DMS79 treated with DMSO at 0.1 percent for 48 hours (cell line): Measurements from ENCODE around the gene RAB3GAP1.
"Not testable (repeated sequence)": the region's sequence is repeated elsewhere in the genome, so short reads cannot be mapped to it uniquely, and the experiment has no call there.

Experiments
- DNase-seq: peaks from one replicate; lab custom pipeline; 2025; lab: John Stamatoyannopoulos, UW

Gene RAB3GAP1

DNA sequence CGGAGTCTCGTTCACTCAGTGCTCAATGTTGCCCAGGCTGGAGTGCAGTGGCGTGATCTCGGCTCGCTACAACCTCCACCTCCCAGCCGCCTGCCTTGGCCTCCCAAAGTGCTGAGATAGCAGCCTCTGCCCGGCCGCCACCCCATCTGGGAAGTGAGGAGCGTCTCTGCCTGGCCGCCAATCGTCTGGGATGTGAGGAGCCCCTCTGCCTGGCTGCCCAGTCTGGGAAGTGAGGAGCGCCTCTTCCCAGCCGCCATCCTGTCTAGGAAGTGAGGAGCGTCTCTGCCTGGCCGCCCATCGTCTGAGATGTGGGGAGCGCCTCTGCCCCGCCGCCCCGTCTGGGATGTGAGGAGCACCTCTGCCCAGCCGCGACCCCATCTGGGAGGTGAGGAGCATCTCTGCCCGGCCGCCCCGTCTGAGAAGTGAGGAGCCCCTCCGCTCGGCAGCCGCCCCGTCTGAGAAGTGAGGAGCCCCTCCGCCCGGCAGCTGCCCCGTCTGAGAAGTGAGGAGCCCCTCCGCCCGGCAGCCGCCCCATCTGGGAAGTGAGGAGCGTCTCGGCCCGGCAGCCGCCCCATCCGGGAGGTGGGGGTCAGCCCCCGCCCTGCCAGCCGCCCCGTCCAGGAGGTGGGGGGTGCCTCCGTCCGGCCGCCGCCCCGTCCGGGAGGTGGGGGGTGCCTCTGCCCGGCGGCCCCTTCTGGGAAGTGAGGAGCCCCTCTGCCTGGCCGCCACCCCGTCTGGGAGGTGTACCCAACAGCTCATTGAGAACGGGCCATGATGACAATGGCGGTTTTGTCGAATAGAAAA lies 53.6 kb downstream of the RAB3GAP1 start:
- DNase-seq = not testable (repeated sequence)

GRCh38 chr2:135113322-135113721 lies 61.2 kb downstream of the RAB3GAP1 start:
- DNase-seq = no peak

GRCh38 chr2:135119582-135119981 lies 67.5 kb downstream of the RAB3GAP1 start:
- no peak for DNase-seq

DNA sequence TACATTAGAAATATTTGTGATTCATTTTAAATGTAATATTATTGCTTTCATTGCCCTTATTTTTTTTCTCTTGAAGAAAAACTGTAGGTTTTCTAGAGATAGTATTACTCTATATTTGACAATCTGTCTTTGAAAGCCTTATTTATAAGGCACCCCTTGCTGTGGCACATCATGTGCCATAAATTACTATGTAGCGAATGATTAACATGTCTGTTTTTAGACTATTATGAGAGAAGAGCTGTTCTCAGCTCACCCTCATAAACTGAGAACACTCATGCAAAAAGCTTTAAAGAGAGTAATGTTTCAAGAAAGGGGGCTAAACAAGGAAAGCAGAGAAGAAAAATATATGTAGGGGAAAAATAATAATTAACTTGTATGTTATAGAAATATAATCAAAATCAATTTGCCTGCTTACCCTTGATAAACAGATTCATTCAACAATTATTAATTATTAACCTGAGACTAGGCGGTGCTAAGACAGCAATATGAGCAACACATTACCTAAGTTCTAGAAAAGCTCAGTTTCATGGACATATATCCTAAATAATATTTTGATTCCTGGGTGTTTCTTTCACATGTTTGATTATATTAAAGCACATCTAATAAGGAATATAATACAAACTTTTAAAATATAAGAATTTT lies 69.0 kb downstream of the RAB3GAP1 start:
- no peak for DNase-seq

DNA sequence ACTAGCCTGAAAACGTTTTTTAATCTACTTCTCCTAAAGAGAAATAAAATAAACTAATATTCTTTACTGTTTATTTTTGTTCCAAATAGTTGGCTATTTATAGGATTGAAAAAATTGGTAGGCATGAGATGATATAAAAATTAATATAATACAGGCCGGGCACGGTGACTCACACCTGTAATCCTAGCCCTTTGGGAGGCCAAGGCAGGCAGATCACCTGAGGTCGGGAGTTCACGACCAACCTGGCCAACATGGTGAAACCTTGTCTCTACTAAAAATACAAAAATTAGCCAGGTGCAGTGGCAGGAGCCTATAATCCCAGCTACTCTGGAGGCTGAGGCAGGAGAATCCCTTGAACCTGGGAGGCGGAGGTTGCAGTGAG lies 69.6 kb downstream of the RAB3GAP1 start:
- DNase-seq = not testable (repeated sequence)

- no peak for DNase-seq
These were observed 73.1 kb downstream of the RAB3GAP1 start for GRCh38 chr2:135124924-135125886.

- DNase-seq = no peak
These were observed 73.8 kb downstream of the RAB3GAP1 start for GRCh38 chr2:135125940-135126339.

DNA sequence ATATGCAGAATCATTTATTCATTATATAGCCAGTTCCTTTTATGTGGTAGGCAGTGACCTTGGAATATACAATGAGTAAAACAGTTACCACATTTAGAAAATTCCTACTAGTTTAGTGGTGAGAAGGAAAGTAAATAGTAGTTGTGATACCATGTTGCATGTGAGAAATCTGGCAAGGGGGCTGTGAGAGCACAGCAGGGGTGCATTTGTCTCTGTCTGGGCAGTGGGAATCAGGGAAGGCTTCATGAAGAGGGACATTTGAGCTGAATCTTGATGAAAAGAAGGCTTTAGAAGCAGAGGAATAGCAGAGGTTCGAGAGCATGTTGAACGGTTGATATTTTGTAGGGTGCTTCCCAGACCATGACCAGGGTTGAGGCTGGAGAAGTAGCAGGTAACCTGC lies 78.7 kb downstream of the RAB3GAP1 start:
- DNase-seq = no peak

GRCh38 chr2:135132314-135132713 lies 80.2 kb downstream of the RAB3GAP1 start:
- DNase-seq = no peak

DNA sequence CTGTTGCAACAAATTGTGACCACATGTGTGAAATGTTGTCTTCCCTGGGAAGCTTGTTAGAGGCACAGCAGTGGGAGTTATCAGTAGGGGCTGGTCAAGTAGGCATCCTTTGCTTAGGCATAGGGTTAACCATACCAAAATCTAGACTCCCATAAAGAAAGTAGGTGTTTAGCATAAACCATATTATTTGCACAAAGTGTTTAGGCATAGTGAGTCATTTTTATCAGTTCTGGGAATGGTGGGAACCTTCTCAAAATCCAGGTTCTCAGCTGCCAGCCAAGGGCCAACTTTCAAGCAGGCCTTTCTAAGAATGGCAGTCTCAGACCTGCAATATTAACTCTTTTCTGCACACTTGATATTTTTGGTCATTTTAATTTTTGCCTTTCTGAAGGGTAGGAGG lies 88.5 kb downstream of the RAB3GAP1 start:
- DNase-seq = no peak

GRCh38 chr2:135142323-135142722 lies 90.2 kb downstream of the RAB3GAP1 start:
- no peak for DNase-seq

DNA sequence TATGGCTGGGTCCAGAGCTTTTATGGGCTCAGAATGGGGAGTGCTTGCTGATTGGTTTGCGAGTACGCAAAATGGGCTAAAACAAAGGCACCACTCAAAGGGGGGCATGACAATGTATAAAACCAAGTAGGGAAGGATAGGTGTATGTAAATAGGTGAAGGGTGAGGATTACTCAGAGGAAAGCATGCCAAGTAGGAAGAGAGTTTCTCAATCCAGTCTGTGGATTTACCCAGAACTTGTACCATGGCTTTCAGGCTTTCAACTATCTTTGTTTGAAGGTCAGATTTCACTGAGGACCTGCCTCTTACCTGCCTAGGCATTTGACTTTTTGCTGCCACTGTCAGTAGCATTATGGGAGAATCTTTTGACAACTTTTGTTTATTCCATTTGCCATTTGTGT lies 92.3 kb downstream of the RAB3GAP1 start:
- DNase-seq = no peak

- no peak for DNase-seq
These were observed 97.2 kb downstream of the RAB3GAP1 start for GRCh38 chr2:135149251-135149650.

DNA sequence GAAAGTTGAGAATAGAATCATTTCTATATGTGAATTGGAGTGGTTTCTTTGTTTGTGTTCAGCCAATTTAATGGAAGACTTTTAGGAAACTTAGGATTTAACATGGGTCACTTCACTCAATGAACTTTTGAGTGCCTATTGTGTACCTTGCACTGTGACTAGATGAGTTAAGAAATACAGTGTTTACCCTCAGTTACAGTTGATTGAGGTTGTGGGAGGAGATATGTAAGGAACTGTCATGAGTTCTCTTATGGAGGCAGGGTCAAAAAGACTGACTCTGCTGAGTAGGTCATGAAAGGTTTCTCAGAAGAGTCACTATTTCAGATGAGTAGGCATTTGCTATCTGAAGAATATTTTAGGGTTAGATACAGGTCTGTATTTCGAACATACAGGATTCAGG lies 98.6 kb downstream of the RAB3GAP1 start:
- peak; percentile 61 for DNase-seq

- DNase-seq = no peak
These were observed 99.5 kb downstream of the RAB3GAP1 start for GRCh38 chr2:135151615-135152014.

GRCh38 chr2:135152361-135152760 lies 100.3 kb downstream of the RAB3GAP1 start:
- DNase-seq = no peak

- DNase-seq = no peak
These were observed 102.9 kb downstream of the RAB3GAP1 start for GRCh38 chr2:135154962-135155361.

DNA sequence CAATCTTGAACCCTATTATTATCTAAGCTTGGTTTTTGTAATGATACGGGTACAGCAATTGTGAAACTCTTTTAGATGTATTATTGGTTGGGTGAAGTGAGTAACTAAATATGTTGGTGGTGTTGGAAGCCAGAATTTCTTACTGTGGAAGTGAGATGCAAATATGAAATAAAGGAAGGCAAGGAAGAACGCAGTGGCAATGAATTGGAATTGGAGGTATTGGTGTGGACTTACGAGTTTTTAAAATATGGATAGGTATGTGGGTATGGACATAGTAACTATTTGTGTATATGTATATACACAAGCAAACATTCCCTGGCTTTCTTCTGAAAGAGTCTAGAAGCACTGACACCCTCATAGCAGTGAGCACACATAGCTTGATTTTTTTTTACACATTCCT lies 105.8 kb downstream of the RAB3GAP1 start:
- DNase-seq = no peak

DNA sequence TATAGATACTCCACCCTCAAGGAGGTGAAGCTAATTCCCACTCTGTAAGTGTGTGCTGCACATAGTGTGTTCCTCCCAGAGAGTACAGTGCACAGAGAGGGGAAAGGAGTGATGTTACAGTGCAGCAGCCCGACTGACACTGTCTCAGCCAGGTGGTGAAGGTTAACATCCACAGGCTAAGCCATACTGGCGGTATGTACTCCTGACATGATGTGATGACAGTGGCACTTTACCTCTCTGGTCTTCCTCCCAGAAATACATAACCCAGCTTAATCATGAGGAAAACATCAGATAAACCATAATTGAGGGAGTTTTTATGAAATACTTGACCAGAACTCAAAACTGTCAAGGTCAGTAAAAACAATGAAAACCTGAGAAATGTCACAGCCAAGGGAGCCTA lies 107.1 kb downstream of the RAB3GAP1 start:
- no peak for DNase-seq

- DNase-seq = no peak
These were observed 110.3 kb downstream of the RAB3GAP1 start for GRCh38 chr2:135162377-135162776.

- no peak for DNase-seq
These were observed 110.7 kb downstream of the RAB3GAP1 start for GRCh38 chr2:135162786-135163185.

- no peak for DNase-seq
These were observed 111.2 kb downstream of the RAB3GAP1 start for GRCh38 chr2:135163306-135163705.

GRCh38 chr2:135163901-135164300 lies 111.8 kb downstream of the RAB3GAP1 start:
- DNase-seq = no peak
